ENCODE data around the gene ANKRD55. TPM values are rescaled to one million over a fixed set of nuclear protein-coding genes. Genes with fewer than 3 reads are reported as not detected.

Gene ANKRD55
- total and polyA plus RNA-seq, 2 donors (not counting 3 experiments of a cell fraction or from before 2014, with no cell fraction given) = 1.4 to 2.1 TPM

GRCh38 chr5:56175021-56175420 lies 58.1 kb downstream of the ANKRD55 start:
- Histone ChIP-seq H3K9ac (replicated peaks; ENCODE audit: extremely low read depth, insufficient read depth, low read length) (no peak overlapping the region), H3K27ac (ENCODE audit: insufficient read depth, low read depth, low read length) (peak overlapping the region; percentile 47), H2AFZ (ENCODE audit: low read depth, low read length) (peak overlapping the region; percentile 72), H3K4me2 (ENCODE audit: insufficient read depth, low read length) (no peak overlapping the region), H3K4me1 (ENCODE audit: control insufficient read depth, extremely low read depth, insufficient read depth, low read length) (peaks cover 40% of the 10 kb centered on the region), H3K79me2 (ENCODE audit: control insufficient read depth, insufficient read depth, low read length) (no peaks in the 10 kb centered on the region), H3K4me3 (replicated peaks in 1 of 3; ENCODE audit: insufficient read depth in 1 of 3, low read depth in 1 of 3, low read length in 3 of 3) (no peak overlapping the region), H3K9me3 (replicated peaks; ENCODE audit: control insufficient read depth, insufficient read depth, low read length) (no peaks in the 10 kb centered on the region), H3K27me3 (ENCODE audit: control insufficient read depth in 2 of 2, insufficient read depth in 2 of 2, low read length in 2 of 2) (no peaks in the 10 kb centered on the region), H4K20me1 (replicated peaks; ENCODE audit: control insufficient read depth, extremely low read depth, insufficient read depth, low read length) (no peaks in the 10 kb centered on the region), H3K36me3 (ENCODE audit: control insufficient read depth in 2 of 2, extremely low read depth in 1 of 2, insufficient read depth in 2 of 2, low read length in 2 of 2) (no peaks in the 10 kb centered on the region), H3K9me1 (replicated peaks; ENCODE audit: control insufficient read depth, extremely low read depth, insufficient read depth, low read length) (no peaks in the 10 kb centered on the region)
- DNase-seq (ENCODE audit: low read depth, low spot score) (no peak), FAIRE-seq (no peak)
- ChIA-PET POLR2A (no interaction called here), CTCF (interaction anchor here (1.7 kb wide), 1 partner anchor 26 kb away, joined by 4 read pairs; no protein-coding TSS in a partner anchor)
- no TSS peak for BruUV-seq (replicated peaks)
- dilution Hi-C loops (cut with MboI; ENCODE audit: extremely low pct_ligation_motif_present, low sequenced_read_pairs) = no loop called here
- intact Hi-C loops (cut with micrococcal nuclease) = loop anchor here (1.0 to 2.0 kb wide), 2 partner anchors 15 to 34 kb away; no protein-coding TSS in a partner anchor
- no peak for TF ChIP-seq MAX (IDR thresholded peaks at IDR 0.05; ENCODE audit: insufficient read depth, insufficient read length)
- TF ChIP-seq MYC (IDR thresholded peaks at IDR 0.05; ENCODE audit: low read depth, low read length) = no peak
- no peak for TF ChIP-seq JUN (IDR thresholded peaks at IDR 0.05; ENCODE audit: borderline replicate concordance, insufficient read depth, insufficient read length, low read depth)
- TF ChIP-seq EZH2 (IDR thresholded peaks at IDR 0.05; ENCODE audit: borderline replicate concordance, low read depth, low read length, severe bottlenecking) = no peak
- TF ChIP-seq POLR2A (IDR thresholded peaks at IDR 0.05; ENCODE audit: low read depth, low read length) = no peak
- no peak for TF ChIP-seq POLR2AphosphoS5 (IDR thresholded peaks at IDR 0.05; ENCODE audit: insufficient read depth, low read depth, low read length)
- no peak for TF ChIP-seq GATA2 (IDR thresholded peaks at IDR 0.05; ENCODE audit: insufficient read depth, insufficient read length, low read depth, low read length)

GRCh38 chr5:56172241-56172640 lies 60.9 kb downstream of the ANKRD55 start:
- Histone ChIP-seq H3K79me2 (ENCODE audit: control insufficient read depth, insufficient read depth, low read length) (no peaks in the 10 kb centered on the region), H3K4me3 (replicated peaks in 1 of 3; ENCODE audit: insufficient read depth in 1 of 3, low read depth in 1 of 3, low read length in 3 of 3) (no peak overlapping the region), H3K36me3 (ENCODE audit: control insufficient read depth in 2 of 2, extremely low read depth in 1 of 2, insufficient read depth in 2 of 2, low read length in 2 of 2) (no peaks in the 10 kb centered on the region), H2AFZ (ENCODE audit: low read depth, low read length) (no peak overlapping the region), H3K4me2 (ENCODE audit: insufficient read depth, low read length) (no peak overlapping the region), H3K27me3 (ENCODE audit: control insufficient read depth in 2 of 2, insufficient read depth in 2 of 2, low read length in 2 of 2) (no peaks in the 10 kb centered on the region), H4K20me1 (replicated peaks; ENCODE audit: control insufficient read depth, extremely low read depth, insufficient read depth, low read length) (no peaks in the 10 kb centered on the region), H3K4me1 (ENCODE audit: control insufficient read depth, extremely low read depth, insufficient read depth, low read length) (peaks cover 62% of the 10 kb centered on the region), H3K9ac (replicated peaks; ENCODE audit: extremely low read depth, insufficient read depth, low read length) (no peak overlapping the region), H3K27ac (ENCODE audit: insufficient read depth, low read depth, low read length) (no peak overlapping the region), H3K9me1 (replicated peaks; ENCODE audit: control insufficient read depth, extremely low read depth, insufficient read depth, low read length) (no peaks in the 10 kb centered on the region), H3K9me3 (replicated peaks; ENCODE audit: control insufficient read depth, insufficient read depth, low read length) (no peaks in the 10 kb centered on the region)
- DNase-seq (ENCODE audit: low read depth, low spot score) (peak; percentile 33), FAIRE-seq (no peak)
- ChIA-PET CTCF (no interaction called here), POLR2A (no interaction called here)
- no peak for TF ChIP-seq CTCF (IDR thresholded peaks at IDR 0.05; ENCODE audit: extremely low read depth in 1 of 2, insufficient read depth in 1 of 2, low read depth in 1 of 2, low read length in 2 of 2)
- no peak for TF ChIP-seq MYC (IDR thresholded peaks at IDR 0.05; ENCODE audit: low read depth, low read length)
- TF ChIP-seq POLR2A (IDR thresholded peaks at IDR 0.05; ENCODE audit: low read depth, low read length) = no peak
- TF ChIP-seq EZH2 (IDR thresholded peaks at IDR 0.05; ENCODE audit: borderline replicate concordance, low read depth, low read length, severe bottlenecking) = no peak
- no peak for TF ChIP-seq POLR2AphosphoS5 (IDR thresholded peaks at IDR 0.05; ENCODE audit: insufficient read depth, low read depth, low read length)
- no peak for TF ChIP-seq MAX (IDR thresholded peaks at IDR 0.05; ENCODE audit: insufficient read depth, insufficient read length)
- no peak for TF ChIP-seq GATA2 (IDR thresholded peaks at IDR 0.05; ENCODE audit: insufficient read depth, insufficient read length, low read depth, low read length)
- no peak for TF ChIP-seq FOS (IDR thresholded peaks at IDR 0.05; ENCODE audit: borderline replicate concordance, insufficient read depth, low read length)
- TF ChIP-seq JUN (IDR thresholded peaks at IDR 0.05; ENCODE audit: borderline replicate concordance, insufficient read depth, insufficient read length, low read depth) = no peak
- dilution Hi-C loops (cut with MboI; ENCODE audit: extremely low pct_ligation_motif_present, low sequenced_read_pairs) = no loop called here
- no TSS peak for BruUV-seq (replicated peaks)
- intact Hi-C loops (cut with micrococcal nuclease) = no loop called here

All from endothelial cell of umbilical vein (primary cell).